ENCODE data around the gene LSR. TPM values are rescaled to one million over a fixed set of nuclear protein-coding genes. Genes with fewer than 3 reads are reported as not detected.

LSR gene
- total RNA-seq, 1 donor from 2014 or later = 0.99 TPM

DNA sequence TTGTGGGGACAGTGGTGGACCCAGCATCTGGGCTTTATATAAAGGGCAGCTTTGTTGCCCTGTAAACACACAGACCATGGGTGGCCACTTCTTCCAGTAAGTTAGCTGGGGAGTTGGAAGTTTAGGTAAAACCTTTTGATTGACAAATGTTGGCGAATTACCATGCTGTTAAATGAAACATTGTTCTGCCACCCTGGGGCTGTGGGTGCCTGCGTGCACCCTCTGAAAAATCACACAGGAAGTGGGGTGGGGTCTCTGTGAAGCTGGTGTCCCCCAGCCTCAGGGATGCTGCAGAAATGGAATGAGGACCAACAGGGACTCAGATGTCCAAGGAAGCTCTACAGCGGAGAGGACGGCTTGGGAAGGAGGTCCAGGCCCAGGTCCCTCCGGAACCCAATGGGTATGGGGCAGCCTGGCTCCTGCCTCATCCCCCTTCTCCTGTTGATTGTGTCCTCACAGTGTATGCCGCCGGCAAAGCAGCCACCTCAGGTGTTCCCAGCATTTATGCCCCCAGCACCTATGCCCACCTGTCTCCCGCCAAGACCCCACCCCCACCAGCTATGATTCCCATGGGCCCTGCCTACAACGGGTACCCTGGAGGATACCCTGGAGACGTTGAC is 17.2 kb downstream of the LSR start:
- Mint-ChIP-seq H3K4me3 (ENCODE audit: unreplicated experiment) (peak overlapping the region; percentile 96), H3K27ac (ENCODE audit: unreplicated experiment) (no peak overlapping the region)
- peak; percentile 61 for DNase-seq (ENCODE audit: low spot score)

DNA sequence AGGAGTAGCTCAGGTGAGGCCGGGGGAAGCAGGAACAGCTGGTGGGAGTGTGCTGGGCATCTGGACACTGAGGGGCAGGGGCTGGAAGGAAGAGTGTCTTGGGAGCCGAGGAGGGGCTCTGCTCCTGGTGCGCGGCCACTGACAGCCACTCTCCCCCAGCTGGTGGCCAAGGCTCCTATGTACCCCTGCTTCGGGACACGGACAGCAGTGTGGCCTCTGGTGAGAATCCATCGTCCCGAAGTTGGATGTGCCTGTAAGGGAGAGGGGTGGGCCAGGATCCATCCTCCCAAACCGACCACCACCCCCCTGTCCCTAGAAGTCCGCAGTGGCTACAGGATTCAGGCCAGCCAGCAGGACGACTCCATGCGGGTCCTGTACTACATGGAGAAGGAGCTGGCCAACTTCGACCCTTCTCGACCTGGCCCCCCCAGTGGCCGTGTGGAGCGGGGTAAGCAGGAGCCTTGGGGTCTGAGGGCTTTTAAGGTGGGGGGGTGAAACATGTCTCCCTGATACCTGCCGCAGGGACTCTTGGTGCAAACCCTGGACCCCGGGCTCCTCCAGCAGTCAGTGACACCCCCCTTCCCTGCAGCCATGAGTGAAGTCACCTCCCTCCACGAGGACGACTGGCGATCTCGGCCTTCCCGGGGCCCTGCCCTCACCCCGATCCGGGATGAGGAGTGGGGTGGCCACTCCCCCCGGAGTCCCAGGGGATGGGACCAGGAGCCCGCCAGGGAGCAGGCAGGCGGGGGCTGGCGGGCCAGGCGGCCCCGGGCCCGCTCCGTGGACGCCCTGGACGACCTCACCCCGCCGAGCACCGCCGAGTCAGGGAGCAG is 17.9 kb downstream of the LSR start:
- TF ChIP-seq, protein P1, sequence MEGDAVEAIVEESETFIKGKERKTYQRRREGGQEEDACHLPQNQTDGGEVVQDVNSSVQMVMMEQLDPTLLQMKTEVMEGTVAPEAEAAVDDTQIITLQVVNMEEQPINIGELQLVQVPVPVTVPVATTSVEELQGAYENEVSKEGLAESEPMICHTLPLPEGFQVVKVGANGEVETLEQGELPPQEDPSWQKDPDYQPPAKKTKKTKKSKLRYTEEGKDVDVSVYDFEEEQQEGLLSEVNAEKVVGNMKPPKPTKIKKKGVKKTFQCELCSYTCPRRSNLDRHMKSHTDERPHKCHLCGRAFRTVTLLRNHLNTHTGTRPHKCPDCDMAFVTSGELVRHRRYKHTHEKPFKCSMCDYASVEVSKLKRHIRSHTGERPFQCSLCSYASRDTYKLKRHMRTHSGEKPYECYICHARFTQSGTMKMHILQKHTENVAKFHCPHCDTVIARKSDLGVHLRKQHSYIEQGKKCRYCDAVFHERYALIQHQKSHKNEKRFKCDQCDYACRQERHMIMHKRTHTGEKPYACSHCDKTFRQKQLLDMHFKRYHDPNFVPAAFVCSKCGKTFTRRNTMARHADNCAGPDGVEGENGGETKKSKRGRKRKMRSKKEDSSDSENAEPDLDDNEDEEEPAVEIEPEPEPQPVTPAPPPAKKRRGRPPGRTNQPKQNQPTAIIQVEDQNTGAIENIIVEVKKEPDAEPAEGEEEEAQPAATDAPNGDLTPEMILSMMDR (IDR thresholded peaks at IDR 0.05) = no peak
- DNase-seq (ENCODE audit: low spot score) = peak; percentile 92
- Mint-ChIP-seq H3K9me3 (ENCODE audit: low read depth) (no peaks in the 10 kb centered on the region), H3K4me3 (ENCODE audit: unreplicated experiment) (peak overlapping the region; percentile 96), H3K27me3 (ENCODE audit: low read depth) (no peaks in the 10 kb centered on the region), H3K4me1 (ENCODE audit: low read depth) (peaks cover 8% of the 10 kb centered on the region), H3K36me3 (ENCODE audit: low read depth) (peaks cover 8% of the 10 kb centered on the region), H3K27ac (ENCODE audit: unreplicated experiment) (no peak overlapping the region)

More for the DNA sequence above, 17.2 kb downstream of the LSR start:
- TF ChIP-seq, protein P1 (IDR thresholded peaks at IDR 0.05) = no peak
- Mint-ChIP-seq H3K36me3 (ENCODE audit: low read depth) (peaks cover 6% of the 10 kb centered on the region), H3K9me3 (ENCODE audit: low read depth) (no peaks in the 10 kb centered on the region), H3K4me1 (ENCODE audit: low read depth) (peaks cover 8% of the 10 kb centered on the region), H3K27me3 (ENCODE audit: low read depth) (no peaks in the 10 kb centered on the region)

DNA sequence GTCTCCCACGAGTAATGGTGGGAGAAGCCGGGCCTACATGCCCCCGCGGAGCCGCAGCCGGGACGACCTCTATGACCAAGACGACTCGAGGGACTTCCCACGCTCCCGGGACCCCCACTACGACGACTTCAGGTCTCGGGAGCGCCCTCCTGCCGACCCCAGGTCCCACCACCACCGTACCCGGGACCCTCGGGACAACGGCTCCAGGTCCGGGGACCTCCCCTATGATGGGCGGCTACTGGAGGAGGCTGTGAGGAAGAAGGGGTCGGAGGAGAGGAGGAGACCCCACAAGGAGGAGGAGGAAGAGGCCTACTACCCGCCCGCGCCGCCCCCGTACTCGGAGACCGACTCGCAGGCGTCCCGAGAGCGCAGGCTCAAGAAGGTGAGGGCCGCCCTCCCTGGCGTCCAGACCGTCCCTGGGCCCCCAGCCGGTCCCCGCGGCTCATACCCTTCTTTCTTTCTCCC is 18.6 kb downstream of the LSR start:
- DNase-seq (ENCODE audit: low spot score) = no peak
- Mint-ChIP-seq H3K27me3 (ENCODE audit: low read depth) (no peaks in the 10 kb centered on the region), H3K4me3 (ENCODE audit: unreplicated experiment) (peak overlapping the region; percentile 96), H3K36me3 (ENCODE audit: low read depth) (peaks cover 11% of the 10 kb centered on the region), H3K9me3 (ENCODE audit: low read depth) (no peaks in the 10 kb centered on the region), H3K4me1 (ENCODE audit: low read depth) (peaks cover 8% of the 10 kb centered on the region), H3K27ac (ENCODE audit: unreplicated experiment) (peak overlapping the region; percentile 91)
- TF ChIP-seq, protein P1 (IDR thresholded peaks at IDR 0.05) = no peak

DNA sequence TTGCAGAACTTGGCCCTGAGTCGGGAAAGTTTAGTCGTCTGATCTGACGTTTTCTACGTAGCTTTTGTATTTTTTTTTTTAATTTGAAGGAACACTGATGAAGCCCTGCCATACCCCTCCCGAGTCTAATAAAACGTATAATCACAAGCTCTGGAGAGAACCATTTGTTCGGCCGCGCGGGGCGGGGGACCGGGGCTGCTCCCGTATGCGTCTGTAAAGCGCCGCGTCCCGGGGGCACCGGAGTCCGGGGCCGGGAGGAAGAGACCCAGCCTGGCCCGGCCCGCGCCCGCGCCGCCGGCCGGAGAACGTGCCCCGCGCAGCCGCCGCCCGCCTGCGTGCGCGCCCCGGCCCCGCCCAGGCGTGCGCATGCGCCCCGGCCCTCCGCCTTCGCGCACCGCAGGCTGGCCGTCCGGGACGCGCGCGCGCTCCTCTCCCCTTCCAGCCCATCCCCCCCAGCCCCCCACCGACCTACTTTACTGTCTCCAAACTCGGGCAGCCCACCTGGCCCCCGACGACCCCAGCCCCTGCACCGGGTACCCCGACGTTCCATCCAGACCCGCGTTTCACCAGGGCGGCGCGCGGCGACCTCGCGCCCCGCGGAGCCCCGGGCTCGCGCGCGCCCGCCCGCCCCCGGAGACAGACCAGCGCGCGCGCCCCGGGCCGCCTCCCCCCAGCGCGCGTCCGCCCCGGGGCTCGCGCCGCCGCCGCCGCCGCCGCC is 19.2 kb downstream of the LSR start:
- Mint-ChIP-seq H3K4me3 (ENCODE audit: unreplicated experiment) (peak overlapping the region; percentile 96), H3K36me3 (ENCODE audit: low read depth) (peaks cover 11% of the 10 kb centered on the region), H3K9me3 (ENCODE audit: low read depth) (no peaks in the 10 kb centered on the region), H3K4me1 (ENCODE audit: low read depth) (peaks cover 8% of the 10 kb centered on the region), H3K27ac (ENCODE audit: unreplicated experiment) (peak overlapping the region; percentile 91), H3K27me3 (ENCODE audit: low read depth) (no peaks in the 10 kb centered on the region)
- DNase-seq (ENCODE audit: low spot score) = peak; percentile 91
- TF ChIP-seq, protein P1 (IDR thresholded peaks at IDR 0.05) = no peak
